ENCODE data around the gene ENTPD2. TPM values are rescaled to one million over a fixed set of nuclear protein-coding genes. Genes with fewer than 3 reads are reported as not detected.
A peak's percentile ranks its signal among the peaks of the same experiment; 100 is the strongest.

The ENTPD2 gene
- total and polyA plus RNA-seq, 9 of the 15 experiments (the other 6 are each of a cell fraction or from before 2014, with no cell fraction given), result 0.04 to 0.60 (median 0.14) TPM; not detected in 4

DNA sequence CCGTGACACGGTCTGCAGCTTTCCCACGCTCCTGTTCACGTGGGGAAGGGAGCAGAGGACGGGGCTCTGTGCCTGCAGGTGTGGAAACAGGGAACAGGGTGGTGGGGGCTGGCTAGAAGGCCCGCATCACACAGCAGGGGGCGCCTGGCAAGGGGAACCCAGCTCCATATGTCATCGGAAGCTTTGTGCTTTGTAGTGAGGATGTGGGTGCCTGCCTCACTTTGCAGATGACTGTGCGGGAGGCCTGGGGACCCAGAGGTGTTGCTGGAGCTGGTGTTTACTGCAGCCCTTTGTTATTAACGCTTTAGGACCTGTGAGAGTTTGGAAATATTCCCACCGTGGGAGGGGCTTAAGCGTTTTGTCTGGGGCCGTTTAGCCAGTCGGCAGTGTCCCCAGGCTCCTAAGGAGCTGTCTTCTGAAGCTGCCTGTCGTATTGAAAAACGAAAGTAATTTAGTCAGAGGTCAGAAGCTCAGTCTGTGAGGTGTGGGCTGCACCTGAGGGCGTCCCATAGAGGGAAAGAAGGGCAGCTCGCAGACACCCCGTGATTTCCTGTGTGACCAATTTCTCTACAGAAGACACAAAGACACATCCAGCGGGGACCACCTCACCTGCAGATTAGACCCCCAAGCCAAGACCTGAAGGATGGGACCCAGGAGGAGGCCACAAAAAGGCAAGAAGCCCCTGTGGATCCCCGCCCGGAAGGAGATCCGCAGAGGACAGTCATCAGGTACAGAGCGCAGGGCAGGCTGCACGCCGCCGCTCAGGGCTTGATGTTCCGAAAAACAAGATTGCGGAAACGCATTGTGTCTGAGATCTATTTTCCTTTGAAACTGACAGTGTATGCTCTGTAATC is 42.0 kb upstream of the ENTPD2 start:
- Histone ChIP-seq H3K4me1 (replicated peaks in 1 of 2; ENCODE audit: control insufficient read depth in 2 of 2, insufficient read depth in 2 of 2, low read length in 2 of 2) (peaks cover 0 to 11% of the 10 kb centered on the region in 2 experiments; a peak in 1 of 5 replicates), H3K9ac (ENCODE audit: insufficient read depth in 1 of 2, low read depth in 2 of 2, low read length in 2 of 2) (no peak overlapping the region), H3K9me3 (replicated peaks; ENCODE audit: control insufficient read depth, insufficient read depth, low read depth, low read length) (no peaks in the 10 kb centered on the region; the same call in 1 of the 2 replicates), H3K36me3 (ENCODE audit: control insufficient read depth, insufficient read depth, low read length) (peaks cover 60% of the 10 kb centered on the region; the same call in 2 of the 3 replicates), H3K4me3 (no peak overlapping the region), H3K27ac (ENCODE audit: extremely low read depth, low read depth, low read length) (no peak overlapping the region), H3K9me1 (ENCODE audit: control insufficient read depth, insufficient read depth, low read length) (no peaks in the 10 kb centered on the region), H2AFZ (ENCODE audit: low read depth, low read length) (no peak overlapping the region), H3K79me2 (ENCODE audit: control insufficient read depth, insufficient read depth, low read length) (no peaks in the 10 kb centered on the region), H4K20me1 (replicated peaks; ENCODE audit: control insufficient read depth, insufficient read depth, low read length) (no peaks in the 10 kb centered on the region), H3K27me3 (ENCODE audit: control insufficient read depth in 2 of 2, insufficient read depth in 2 of 2, low read length in 2 of 2) (no peaks in the 10 kb centered on the region), H3K4me2 (ENCODE audit: insufficient read depth, low read length) (no peak overlapping the region)
- DNase-seq (ENCODE audit: extremely low read depth in 1 of 4, low spot score in 3 of 4) (peak in 3 of 4 experiments; percentile 27 to 44 (median 35)), ATAC-seq (peak; percentile 90), FAIRE-seq (no peak)
- ChIA-PET POLR2A (interaction anchor here (0.6 to 3.3 kb wide), 3 partner anchors 8 to 599 kb away, joined by 3 to 18 read pairs (median 3); partner anchors contain the start of gene MAN1B1), CTCF (ENCODE audit: low intra/inter-chr PET ratio) (no interaction called here)
- TF ChIP-seq, protein P1, sequence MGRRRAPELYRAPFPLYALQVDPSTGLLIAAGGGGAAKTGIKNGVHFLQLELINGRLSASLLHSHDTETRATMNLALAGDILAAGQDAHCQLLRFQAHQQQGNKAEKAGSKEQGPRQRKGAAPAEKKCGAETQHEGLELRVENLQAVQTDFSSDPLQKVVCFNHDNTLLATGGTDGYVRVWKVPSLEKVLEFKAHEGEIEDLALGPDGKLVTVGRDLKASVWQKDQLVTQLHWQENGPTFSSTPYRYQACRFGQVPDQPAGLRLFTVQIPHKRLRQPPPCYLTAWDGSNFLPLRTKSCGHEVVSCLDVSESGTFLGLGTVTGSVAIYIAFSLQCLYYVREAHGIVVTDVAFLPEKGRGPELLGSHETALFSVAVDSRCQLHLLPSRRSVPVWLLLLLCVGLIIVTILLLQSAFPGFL (CRISPR knock-in tag; IDR thresholded peaks at IDR 0.05), result no peak
- 0 out of 2 replicates have a peak, but pooled peaks have one; percentile 10 for TF ChIP-seq SMC3 (conservative IDR thresholded peaks at IDR 0.05; ENCODE audit: insufficient read depth, low read depth, low read length)
- no peak for TF ChIP-seq L3MBTL2 (IDR thresholded peaks at IDR 0.05)
- no peak for TF ChIP-seq KDM5B (IDR thresholded peaks at IDR 0.05; ENCODE audit: insufficient replicate concordance, low read depth, low read length)
- no peak for TF ChIP-seq PTRF (tag; IDR thresholded peaks at IDR 0.05)
- no peak for TF ChIP-seq GTF2E2 (tag; IDR thresholded peaks at IDR 0.05)
- TF ChIP-seq, protein P2, sequence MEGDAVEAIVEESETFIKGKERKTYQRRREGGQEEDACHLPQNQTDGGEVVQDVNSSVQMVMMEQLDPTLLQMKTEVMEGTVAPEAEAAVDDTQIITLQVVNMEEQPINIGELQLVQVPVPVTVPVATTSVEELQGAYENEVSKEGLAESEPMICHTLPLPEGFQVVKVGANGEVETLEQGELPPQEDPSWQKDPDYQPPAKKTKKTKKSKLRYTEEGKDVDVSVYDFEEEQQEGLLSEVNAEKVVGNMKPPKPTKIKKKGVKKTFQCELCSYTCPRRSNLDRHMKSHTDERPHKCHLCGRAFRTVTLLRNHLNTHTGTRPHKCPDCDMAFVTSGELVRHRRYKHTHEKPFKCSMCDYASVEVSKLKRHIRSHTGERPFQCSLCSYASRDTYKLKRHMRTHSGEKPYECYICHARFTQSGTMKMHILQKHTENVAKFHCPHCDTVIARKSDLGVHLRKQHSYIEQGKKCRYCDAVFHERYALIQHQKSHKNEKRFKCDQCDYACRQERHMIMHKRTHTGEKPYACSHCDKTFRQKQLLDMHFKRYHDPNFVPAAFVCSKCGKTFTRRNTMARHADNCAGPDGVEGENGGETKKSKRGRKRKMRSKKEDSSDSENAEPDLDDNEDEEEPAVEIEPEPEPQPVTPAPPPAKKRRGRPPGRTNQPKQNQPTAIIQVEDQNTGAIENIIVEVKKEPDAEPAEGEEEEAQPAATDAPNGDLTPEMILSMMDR (IDR thresholded peaks at IDR 0.05 in 2 of 3, conservative IDR thresholded peaks at IDR 0.05 in 1 of 3; ENCODE audit: insufficient read depth in 2 of 3, low read depth in 1 of 3, low read length in 3 of 3), result peak in 2 of 3 experiments; percentile 18 to 34; a peak in 1 of 6 replicates
- TF ChIP-seq, protein P3, sequence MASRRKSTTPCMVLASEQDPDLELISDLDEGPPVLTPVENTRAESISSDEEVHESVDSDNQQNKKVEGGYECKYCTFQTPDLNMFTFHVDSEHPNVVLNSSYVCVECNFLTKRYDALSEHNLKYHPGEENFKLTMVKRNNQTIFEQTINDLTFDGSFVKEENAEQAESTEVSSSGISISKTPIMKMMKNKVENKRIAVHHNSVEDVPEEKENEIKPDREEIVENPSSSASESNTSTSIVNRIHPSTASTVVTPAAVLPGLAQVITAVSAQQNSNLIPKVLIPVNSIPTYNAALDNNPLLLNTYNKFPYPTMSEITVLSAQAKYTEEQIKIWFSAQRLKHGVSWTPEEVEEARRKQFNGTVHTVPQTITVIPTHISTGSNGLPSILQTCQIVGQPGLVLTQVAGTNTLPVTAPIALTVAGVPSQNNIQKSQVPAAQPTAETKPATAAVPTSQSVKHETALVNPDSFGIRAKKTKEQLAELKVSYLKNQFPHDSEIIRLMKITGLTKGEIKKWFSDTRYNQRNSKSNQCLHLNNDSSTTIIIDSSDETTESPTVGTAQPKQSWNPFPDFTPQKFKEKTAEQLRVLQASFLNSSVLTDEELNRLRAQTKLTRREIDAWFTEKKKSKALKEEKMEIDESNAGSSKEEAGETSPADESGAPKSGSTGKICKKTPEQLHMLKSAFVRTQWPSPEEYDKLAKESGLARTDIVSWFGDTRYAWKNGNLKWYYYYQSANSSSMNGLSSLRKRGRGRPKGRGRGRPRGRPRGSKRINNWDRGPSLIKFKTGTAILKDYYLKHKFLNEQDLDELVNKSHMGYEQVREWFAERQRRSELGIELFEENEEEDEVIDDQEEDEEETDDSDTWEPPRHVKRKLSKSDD (conservative IDR thresholded peaks at IDR 0.05; ENCODE audit: low read length), result no peak
- TF ChIP-seq, protein P4, sequence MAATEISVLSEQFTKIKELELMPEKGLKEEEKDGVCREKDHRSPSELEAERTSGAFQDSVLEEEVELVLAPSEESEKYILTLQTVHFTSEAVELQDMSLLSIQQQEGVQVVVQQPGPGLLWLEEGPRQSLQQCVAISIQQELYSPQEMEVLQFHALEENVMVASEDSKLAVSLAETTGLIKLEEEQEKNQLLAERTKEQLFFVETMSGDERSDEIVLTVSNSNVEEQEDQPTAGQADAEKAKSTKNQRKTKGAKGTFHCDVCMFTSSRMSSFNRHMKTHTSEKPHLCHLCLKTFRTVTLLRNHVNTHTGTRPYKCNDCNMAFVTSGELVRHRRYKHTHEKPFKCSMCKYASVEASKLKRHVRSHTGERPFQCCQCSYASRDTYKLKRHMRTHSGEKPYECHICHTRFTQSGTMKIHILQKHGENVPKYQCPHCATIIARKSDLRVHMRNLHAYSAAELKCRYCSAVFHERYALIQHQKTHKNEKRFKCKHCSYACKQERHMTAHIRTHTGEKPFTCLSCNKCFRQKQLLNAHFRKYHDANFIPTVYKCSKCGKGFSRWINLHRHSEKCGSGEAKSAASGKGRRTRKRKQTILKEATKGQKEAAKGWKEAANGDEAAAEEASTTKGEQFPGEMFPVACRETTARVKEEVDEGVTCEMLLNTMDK (IDR thresholded peaks at IDR 0.05; ENCODE audit: borderline replicate concordance, insufficient read depth, low read depth, low read length, poor library complexity, severe bottlenecking), result peak; percentile 86
- TF ChIP-seq SAFB2 (IDR thresholded peaks at IDR 0.05; ENCODE audit: borderline replicate concordance, low read depth, low read length, severe bottlenecking), result no peak
- in situ Hi-C loops (cut with MboI), result no loop called here
- WGBS (ENCODE audit: insufficient coverage, low coverage, missing lambda C conversion rate), result 83% methylated on average over 29 of the region's 30 CpGs
- no TSS peak for BruUV-seq (replicated peaks)
- intact Hi-C loops (cut with micrococcal nuclease), result no loop called here

All from K562 (cell line).